HepG2 (cell line): ENCODE data around the gene LYZ. TPM values are rescaled to one million over a fixed set of nuclear protein-coding genes. Genes with fewer than 3 reads are reported as not detected.

Source experiments
- ETV5 ChIP-seq: IDR thresholded peaks from 2 replicates; pipeline ENCODE4 v1.6.1; 2018; ENCODE audit warnings: missing biosample characterization, missing genetic modification reagents, inconsistent platforms, borderline replicate concordance
- MXI1 ChIP-seq: IDR thresholded peaks from 3 replicates; pipeline ENCODE4 v1.6.1; 2012; ENCODE audit warnings: low read depth, low read length, inconsistent platforms, borderline replicate concordance
- RFX5 ChIP-seq: IDR thresholded peaks from 2 replicates; pipeline ENCODE4 v1.6.1; 2011; ENCODE audit warnings: low read depth, low read length, improper control_type of control experiment
- SMYD3 ChIP-seq: sonication (generic); formaldehyde crosslinking; IDR thresholded peaks from 2 replicates; pipeline ENCODE4 v1.8.1; 2023; ENCODE audit warnings: mild to moderate bottlenecking, missing genetic modification reagents
- SNAPC4 ChIP-seq: sonication (generic); formaldehyde crosslinking; IDR thresholded peaks from 2 replicates; pipeline ENCODE4 v1.4.0; 2020; ENCODE audit warnings: mild to moderate bottlenecking, missing genetic modification reagents
- THRA ChIP-seq: sonication (generic); formaldehyde crosslinking; IDR thresholded peaks from 2 replicates; pipeline ENCODE4 v1.4.0; 2020; ENCODE audit warnings: missing genetic modification reagents, borderline replicate concordance
- TOE1 ChIP-seq: sonication (generic); formaldehyde crosslinking; IDR thresholded peaks from 2 replicates; pipeline ENCODE4 v1.4.0; 2020; ENCODE audit warnings: mild to moderate bottlenecking, missing genetic modification reagents
- ZNF557 ChIP-seq: sonication (generic); formaldehyde crosslinking; IDR thresholded peaks from 2 replicates; pipeline ENCODE4 v1.4.0; 2020; ENCODE audit warnings: missing genetic modification reagents
- ZNF800 ChIP-seq: sonication (generic); formaldehyde crosslinking; IDR thresholded peaks from 2 replicates; pipeline ENCODE4 v1.4.0; 2020; ENCODE audit warnings: missing genetic modification reagents
- polyA plus RNA-seq, 8 experiments: library from polyadenylated mRNA; depleted of rRNA in 3 of 8; stranded (reverse) in 7 of 8; unstranded in 1 of 8; fragments of >200 nt; fragmentation: Illumina TruSeq in 4 of 8; extraction: Trizol in 4 of 8; gene quantifications; 2 replicates each; pipeline versions ENCODE4 v1.2.1 to v1.2.3, GENCODE V29; 2011 to 2016; ENCODE audit warnings: low read depth in 4 of 8, missing spikeins in 1 of 8, mixed read lengths in 1 of 8; ENCODE audit not compliant: insufficient read depth in 1 of 8
- total RNA-seq, 5 experiments: library from RNA; depleted of rRNA; stranded (reverse); fragments of >200 nt; fragmentation: Illumina TruSeq; extraction: Trizol; gene quantifications; 2 replicates each; pipeline ENCODE4 v1.2.3, GENCODE V29; 2016; ENCODE audit warnings: low read depth in 1 of 5
- TF ChIP-seq, protein P1 (sequence below): sonication (generic); formaldehyde crosslinking; IDR thresholded peaks from 2 replicates; pipeline ENCODE4 v1.4.0; 2020; ENCODE audit warnings: missing genetic modification reagents, borderline replicate concordance
- TF ChIP-seq, protein P2 (sequence below): sonication (generic); formaldehyde crosslinking; IDR thresholded peaks from 2 replicates; pipeline ENCODE4 v1.5.1; 2020; ENCODE audit warnings: mild to moderate bottlenecking, missing genetic modification reagents

Gene LYZ
- total and polyA plus RNA-seq, 2 of the 13 experiments (the other 11 are each of a cell fraction or from before 2014, with no cell fraction given) = 1,788 to 2,054 TPM

- TF ChIP-seq, protein P1, sequence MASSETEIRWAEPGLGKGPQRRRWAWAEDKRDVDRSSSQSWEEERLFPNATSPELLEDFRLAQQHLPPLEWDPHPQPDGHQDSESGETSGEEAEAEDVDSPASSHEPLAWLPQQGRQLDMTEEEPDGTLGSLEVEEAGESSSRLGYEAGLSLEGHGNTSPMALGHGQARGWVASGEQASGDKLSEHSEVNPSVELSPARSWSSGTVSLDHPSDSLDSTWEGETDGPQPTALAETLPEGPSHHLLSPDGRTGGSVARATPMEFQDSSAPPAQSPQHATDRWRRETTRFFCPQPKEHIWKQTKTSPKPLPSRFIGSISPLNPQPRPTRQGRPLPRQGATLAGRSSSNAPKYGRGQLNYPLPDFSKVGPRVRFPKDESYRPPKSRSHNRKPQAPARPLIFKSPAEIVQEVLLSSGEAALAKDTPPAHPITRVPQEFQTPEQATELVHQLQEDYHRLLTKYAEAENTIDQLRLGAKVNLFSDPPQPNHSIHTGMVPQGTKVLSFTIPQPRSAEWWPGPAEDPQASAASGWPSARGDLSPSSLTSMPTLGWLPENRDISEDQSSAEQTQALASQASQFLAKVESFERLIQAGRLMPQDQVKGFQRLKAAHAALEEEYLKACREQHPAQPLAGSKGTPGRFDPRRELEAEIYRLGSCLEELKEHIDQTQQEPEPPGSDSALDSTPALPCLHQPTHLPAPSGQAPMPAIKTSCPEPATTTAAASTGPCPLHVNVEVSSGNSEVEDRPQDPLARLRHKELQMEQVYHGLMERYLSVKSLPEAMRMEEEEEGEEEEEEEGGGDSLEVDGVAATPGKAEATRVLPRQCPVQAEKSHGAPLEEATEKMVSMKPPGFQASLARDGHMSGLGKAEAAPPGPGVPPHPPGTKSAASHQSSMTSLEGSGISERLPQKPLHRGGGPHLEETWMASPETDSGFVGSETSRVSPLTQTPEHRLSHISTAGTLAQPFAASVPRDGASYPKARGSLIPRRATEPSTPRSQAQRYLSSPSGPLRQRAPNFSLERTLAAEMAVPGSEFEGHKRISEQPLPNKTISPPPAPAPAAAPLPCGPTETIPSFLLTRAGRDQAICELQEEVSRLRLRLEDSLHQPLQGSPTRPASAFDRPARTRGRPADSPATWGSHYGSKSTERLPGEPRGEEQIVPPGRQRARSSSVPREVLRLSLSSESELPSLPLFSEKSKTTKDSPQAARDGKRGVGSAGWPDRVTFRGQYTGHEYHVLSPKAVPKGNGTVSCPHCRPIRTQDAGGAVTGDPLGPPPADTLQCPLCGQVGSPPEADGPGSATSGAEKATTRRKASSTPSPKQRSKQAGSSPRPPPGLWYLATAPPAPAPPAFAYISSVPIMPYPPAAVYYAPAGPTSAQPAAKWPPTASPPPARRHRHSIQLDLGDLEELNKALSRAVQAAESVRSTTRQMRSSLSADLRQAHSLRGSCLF (CRISPR knock-in tag) = peak; percentile 45; the same call in 1 of the 2 replicates
- TF ChIP-seq SNAPC4 (no peak), MXI1 (no peak), THRA (CRISPR knock-in tag) (peak; percentile 59; the same call in 1 of the 2 replicates), ETV5 (CRISPR knock-in tag) (peak; percentile 59; the same call in 1 of the 2 replicates), ZNF557 (CRISPR knock-in tag) (peak; percentile 98), TOE1 (CRISPR knock-in tag) (0 out of 2 replicates have a peak, but pooled peaks have one; percentile 48), RFX5 (no peak), ZNF800 (CRISPR knock-in tag) (0 out of 2 replicates have a peak, but pooled peaks have one; percentile 64), SMYD3 (CRISPR knock-in tag) (peak; percentile 98)
- TF ChIP-seq, protein P2, sequence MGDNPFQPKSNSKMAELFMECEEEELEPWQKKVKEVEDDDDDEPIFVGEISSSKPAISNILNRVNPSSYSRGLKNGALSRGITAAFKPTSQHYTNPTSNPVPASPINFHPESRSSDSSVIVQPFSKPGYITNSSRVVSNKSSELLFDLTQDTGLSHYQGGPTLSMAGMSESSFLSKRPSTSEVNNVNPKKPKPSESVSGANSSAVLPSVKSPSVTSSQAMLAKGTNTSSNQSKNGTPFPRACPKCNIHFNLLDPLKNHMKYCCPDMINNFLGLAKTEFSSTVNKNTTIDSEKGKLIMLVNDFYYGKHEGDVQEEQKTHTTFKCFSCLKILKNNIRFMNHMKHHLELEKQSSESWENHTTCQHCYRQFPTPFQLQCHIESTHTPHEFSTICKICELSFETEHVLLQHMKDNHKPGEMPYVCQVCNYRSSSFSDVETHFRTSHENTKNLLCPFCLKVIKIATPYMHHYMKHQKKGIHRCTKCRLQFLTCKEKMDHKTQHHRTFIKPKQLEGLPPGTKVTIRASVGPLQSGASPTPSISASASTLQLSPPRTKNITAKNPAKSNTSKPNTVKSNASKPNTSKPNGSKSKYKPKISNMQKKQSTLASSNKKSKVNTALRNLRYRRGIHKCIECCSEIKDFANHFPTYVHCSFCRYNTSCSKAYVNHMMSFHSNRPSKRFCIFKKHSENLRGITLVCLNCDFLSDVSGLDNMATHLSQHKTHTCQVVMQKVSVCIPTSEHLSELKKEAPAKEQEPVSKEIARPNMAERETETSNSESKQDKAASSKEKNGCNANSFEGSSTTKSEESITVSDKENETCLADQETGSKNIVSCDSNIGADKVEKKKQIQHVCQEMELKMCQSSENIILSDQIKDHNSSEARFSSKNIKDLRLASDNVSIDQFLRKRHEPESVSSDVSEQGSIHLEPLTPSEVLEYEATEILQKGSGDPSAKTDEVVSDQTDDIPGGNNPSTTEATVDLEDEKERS (CRISPR knock-in tag) = 0 out of 2 replicates have a peak, but pooled peaks have one; percentile 19
Measured at GRCh38 chr12:69354556-69355187, 6.5 kb downstream of the LYZ start (continued).
